H1 (cell line): ENCODE results near the gene NR1I3. TPM values are rescaled to one million over a fixed set of nuclear protein-coding genes. Genes with fewer than 3 reads are reported as not detected.

Source experiments
- CTCF ChIA-PET: fragments of 300-600 bp; sonication (Branson Sonifier 250); formaldehyde crosslinking; loops from one replicate; lab custom pipeline; 2021; ENCODE audit not compliant: partially characterized antibody; lab: Charles Lee
- POLR2A ChIA-PET: fragments of 300-600 bp; sonication (Branson Sonifier 250); formaldehyde crosslinking; loops from one replicate; lab custom pipeline; 2021; ENCODE audit warnings: inconsistent platforms; ENCODE audit not compliant: partially characterized antibody; lab: Charles Lee
- DNase-seq, 2 experiments: peaks; one replicate each; pipeline versions ENCODE4 v3.0.0 to v3.0.0-alpha.2; 2010 to 2022; ENCODE audit warnings: low spot score in 2 of 2, low read depth in 1 of 2, mixed read lengths in 1 of 2
- FAIRE-seq: peaks from 2 replicates; lab custom pipeline; 2011; peaks lifted over from hg19 to GRCh38; lab: Jason Lieb, UNC
- H2AFZ ChIP-seq: 2 replicates; pipeline ENCODE4 v1.8.1; 2012; ENCODE audit warnings: low read length, inconsistent platforms
- H2AK5ac ChIP-seq: 2 replicates; pipeline ENCODE4 v1.6.1; 2013; ENCODE audit warnings: low read depth, low read length
- H2BK120ac ChIP-seq: replicated peaks from 2 replicates; pipeline ENCODE3; 2013; ENCODE audit warnings: low read depth, low read length, inconsistent platforms
- H2BK12ac ChIP-seq: 2 replicates; pipeline ENCODE4 v1.6.1; 2013; ENCODE audit warnings: low read depth, low read length
- H2BK15ac ChIP-seq: 2 replicates; pipeline ENCODE4 v1.6.1; 2013; ENCODE audit warnings: low read length
- H2BK20ac ChIP-seq: 2 replicates; pipeline ENCODE4 v1.6.1; 2013; ENCODE audit warnings: low read length
- H2BK5ac ChIP-seq: 2 replicates; pipeline ENCODE4 v1.6.1; 2013; ENCODE audit warnings: low read depth, low read length
- H3K14ac ChIP-seq: 2 replicates; pipeline ENCODE4 v1.6.1; 2013; ENCODE audit warnings: inconsistent platforms; ENCODE audit not compliant: insufficient read length
- H3K18ac ChIP-seq: 2 replicates; pipeline ENCODE4 v1.6.1; 2013; ENCODE audit warnings: low read length; ENCODE audit errors: extremely low read depth
- H3K23ac ChIP-seq: 2 replicates; pipeline ENCODE4 v1.6.1; 2013; ENCODE audit warnings: inconsistent platforms; ENCODE audit not compliant: insufficient read length
- H3K23me2 ChIP-seq: 2 replicates; pipeline ENCODE4 v1.6.1; 2013; ENCODE audit warnings: low read depth, low read length
- H3K27ac ChIP-seq: 2 replicates; pipeline ENCODE4 v1.6.1; 2011; ENCODE audit warnings: low read depth, low read length, inconsistent platforms
- H3K27me3 ChIP-seq, 4 experiments: replicated peaks in 1 of 4; 1 replicate in 1 of 4; 2 replicates in 3 of 4; pipeline versions ENCODE4 v1.6.1 to v1.8.1; 2011 to 2013; ENCODE audit warnings: low read length in 3 of 4, mild to moderate bottlenecking in 3 of 4, inconsistent platforms in 2 of 4, mixed read lengths in 2 of 4, moderate library complexity in 1 of 4; ENCODE audit not compliant: control insufficient read depth in 3 of 4, insufficient read depth in 3 of 4; ENCODE audit errors: extremely low read depth in 1 of 4
- H3K36me3 ChIP-seq, 4 experiments: 2 replicates each; pipeline versions ENCODE4 v1.6.1 to v1.8.1; 2011 to 2013; ENCODE audit warnings: mild to moderate bottlenecking in 4 of 4, low read length in 3 of 4, moderate library complexity in 2 of 4, control low read depth in 1 of 4, inconsistent platforms in 1 of 4; ENCODE audit not compliant: insufficient read depth in 4 of 4, control insufficient read depth in 2 of 4
- H3K4ac ChIP-seq: replicated peaks from 2 replicates; pipeline ENCODE3; 2013; ENCODE audit warnings: low read length, low read depth, mixed read lengths, inconsistent platforms; ENCODE audit not compliant: insufficient read length
- H3K4me1 ChIP-seq, 4 experiments: replicated peaks in 1 of 4; 1 replicate in 1 of 4; 2 replicates in 3 of 4; pipeline versions ENCODE4 v1.6.1 to v1.8.1; 2011 to 2013; ENCODE audit warnings: low read length in 3 of 4, inconsistent platforms in 2 of 4, mixed read lengths in 1 of 4; ENCODE audit not compliant: insufficient read depth in 4 of 4, control insufficient read depth in 3 of 4
- H3K4me2 ChIP-seq, 2 experiments: 2 replicates each; pipeline versions ENCODE4 v1.6.1 to v1.8.1; 2011 to 2013; ENCODE audit warnings: low read depth in 2 of 2, low read length in 2 of 2, control low read depth in 1 of 2, inconsistent platforms in 1 of 2, mild to moderate bottlenecking in 1 of 2; ENCODE audit not compliant: insufficient read depth in 1 of 2
- H3K4me3 ChIP-seq, 4 experiments: fragments of 200-600, 300-600 bp in 1 of 4; sonication (generic), shearing (Covaris generic), sonication (Bioruptor Twin) in 1 of 4; 2 replicates each; pipeline versions ENCODE4 v1.5.1 to v1.8.1; 2011 to 2016; ENCODE audit warnings: low read length in 4 of 4, low read depth in 3 of 4, control low read depth in 2 of 4, inconsistent platforms in 2 of 4, mild to moderate bottlenecking in 2 of 4, mixed read lengths in 1 of 4, moderate library complexity in 1 of 4; ENCODE audit not compliant: insufficient read depth in 2 of 4; ENCODE audit errors: extremely low read depth in 1 of 4
- H3K56ac ChIP-seq: replicated peaks from 2 replicates; pipeline ENCODE3; 2013; ENCODE audit warnings: low read depth, mild to moderate bottlenecking, mixed read lengths, low read length, inconsistent platforms; ENCODE audit not compliant: insufficient read length
- H3K79me1 ChIP-seq: 2 replicates; pipeline ENCODE4 v1.6.1; 2013; ENCODE audit warnings: low read depth, low read length, control low read depth
- H3K79me2 ChIP-seq, 2 experiments: 2 replicates each; pipeline versions ENCODE4 v1.6.1 to v1.8.1; 2012 to 2013; ENCODE audit warnings: low read length in 2 of 2, mild to moderate bottlenecking in 2 of 2, inconsistent platforms in 1 of 2; ENCODE audit not compliant: insufficient read depth in 2 of 2, control insufficient read depth in 1 of 2
- H3K9ac ChIP-seq, 4 experiments: replicated peaks in 1 of 4; 1 replicate in 1 of 4; 2 replicates in 3 of 4; pipeline versions ENCODE4 v1.6.1 to v1.8.1; 2011 to 2013; ENCODE audit warnings: low read depth in 3 of 4, low read length in 3 of 4, control low read depth in 2 of 4, mild to moderate bottlenecking in 2 of 4, moderate library complexity in 2 of 4, inconsistent platforms in 1 of 4; ENCODE audit errors: extremely low read depth in 1 of 4
- H3K9me3 ChIP-seq, 2 experiments: 2 replicates each; pipeline versions ENCODE4 v1.6.1 to v1.8.1; 2012 to 2013; ENCODE audit warnings: mild to moderate bottlenecking in 2 of 2, moderate library complexity in 2 of 2, control low read depth in 1 of 2, inconsistent platforms in 1 of 2, low read depth in 1 of 2, low read length in 1 of 2, mixed read lengths in 1 of 2; ENCODE audit not compliant: insufficient read depth in 2 of 2
- H4K20me1 ChIP-seq, 2 experiments: replicated peaks in 1 of 2; 2 replicates each; pipeline versions ENCODE3 to v1.8.1; 2011 to 2013; ENCODE audit warnings: inconsistent platforms in 2 of 2, low read length in 2 of 2, mild to moderate bottlenecking in 1 of 2; ENCODE audit not compliant: insufficient read depth in 2 of 2, control insufficient read depth in 1 of 2
- H4K5ac ChIP-seq: 2 replicates; pipeline ENCODE4 v1.6.1; 2013; ENCODE audit warnings: low read length, low read depth, mixed read lengths, inconsistent platforms; ENCODE audit not compliant: insufficient read length
- H4K8ac ChIP-seq: 2 replicates; pipeline ENCODE4 v1.8.0; 2013; ENCODE audit warnings: mild to moderate bottlenecking, moderate library complexity, low read length, inconsistent platforms; ENCODE audit not compliant: insufficient read depth; ENCODE audit errors: extremely low read depth
- H4K91ac ChIP-seq: replicated peaks from 2 replicates; pipeline ENCODE3; 2013; ENCODE audit warnings: low read length, mixed read lengths, inconsistent platforms; ENCODE audit not compliant: insufficient read length
- POLR2A ChIP-seq, 2 experiments: IDR thresholded peaks; 1 replicate in 1 of 2; 2 replicates in 1 of 2; pipeline ENCODE4 v1.6.1; 2011; ENCODE audit warnings: low read depth in 2 of 2, low read length in 2 of 2, mild to moderate bottlenecking in 2 of 2; ENCODE audit errors: control extremely low read depth in 1 of 2
- TEAD4 ChIP-seq: IDR thresholded peaks from 2 replicates; pipeline ENCODE4 v1.6.1; 2012; ENCODE audit warnings: low read depth, low read length, inconsistent platforms, mixed read lengths
- WGBS, 2 experiments: shearing (Covaris generic) in 1 of 2; methylation state at CpG; one replicate each; pipeline versions ENCODE4 v1.1.6 to v1.1.7; 2013 to 2015; ENCODE audit warnings: low lambda C conversion rate in 2 of 2, mixed read lengths in 2 of 2, inconsistent platforms in 1 of 2, low coverage in 1 of 2, missing lambda C conversion rate in 1 of 2; ENCODE audit not compliant: insufficient replicate concordance in 2 of 2, insufficient coverage in 1 of 2, insufficient read length in 1 of 2; ENCODE audit errors: extremely low coverage in 1 of 2, missing lambda C conversion rate in 1 of 2; 5-methylcytosine and 5-hydroxymethylcytosine counted together
- polyA plus RNA-seq, 7 experiments: library from polyadenylated mRNA; depleted of rRNA in 3 of 7; stranded (reverse) in 5 of 7; unstranded in 2 of 7; fragments of >200 nt in 5 of 7; fragments of 200-250 nt in 2 of 7; gene quantifications; 1 replicate in 5 of 7; 2 replicates in 1 of 7; 4 replicates in 1 of 7; pipeline versions ENCODE4 v1.2.1 to v1.2.3, GENCODE V29; 2011 to 2013; ENCODE audit warnings: missing spikeins in 2 of 7, mixed read lengths in 2 of 7
- total RNA-seq: library from RNA; stranded (reverse); fragmentation: NEBNext Ultra II Directional; extraction: Animal tissue kit (Norgen Biotek cat#: 25700); gene quantifications from 2 replicates; pipeline ENCODE4 v1.2.1, GENCODE V29; 2021

NR1I3 gene
- total and polyA plus RNA-seq, 2 of the 8 experiments (the other 6 are each of a cell fraction or from before 2014, with no cell fraction given): not detected

DNA sequence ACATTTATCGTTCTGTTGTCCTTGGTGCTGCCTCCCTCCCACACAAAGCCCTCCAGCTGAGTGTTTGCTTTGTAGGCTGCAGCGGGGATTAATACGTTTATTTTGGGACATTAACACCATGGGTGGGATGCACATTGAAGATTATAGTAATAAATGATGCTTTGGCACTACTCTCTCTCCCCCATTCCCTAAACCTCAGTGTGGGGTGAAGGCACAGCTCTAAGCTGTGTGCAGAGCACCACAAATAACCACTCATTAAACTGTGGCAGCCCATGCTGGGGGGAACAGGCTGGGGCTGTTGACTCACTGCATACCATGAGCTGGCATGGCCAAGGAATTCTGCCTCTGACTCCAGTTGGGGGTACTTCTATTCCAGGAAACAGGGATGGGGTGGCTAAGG, 28.2 kb upstream of the NR1I3 start:
- no peak overlapping the region for H2BK20ac ChIP-seq
- no peaks in the 10 kb centered on the region for H4K20me1 ChIP-seq
- H4K8ac ChIP-seq: no peak overlapping the region
- no peaks in the 10 kb centered on the region for H3K79me1 ChIP-seq
- H2BK5ac ChIP-seq: no peak overlapping the region
- H3K9ac ChIP-seq: no peak overlapping the region
- H2BK120ac ChIP-seq: no peak overlapping the region
- H3K4me1 ChIP-seq: peaks cover under 1 to 11% (median 2%) of the 10 kb centered on the region in 4 experiments; a peak in 4 of 7 replicates
- no peak overlapping the region for H3K23ac ChIP-seq
- H3K18ac ChIP-seq: no peak overlapping the region
- no peaks in the 10 kb centered on the region for H3K23me2 ChIP-seq
- FAIRE-seq (no peak), DNase-seq (no peak)
- H2AFZ ChIP-seq: no peak overlapping the region
- CTCF ChIA-PET: interaction anchor here (0.8 to 3.2 kb wide), 14 partner anchors 9 to 116 kb away, joined by 3 to 18 read pairs (median 4); partner anchors contain the start of gene ADAMTS4
- H3K9me3 ChIP-seq: no peaks in the 10 kb centered on the region
- no peak overlapping the region for H2BK12ac ChIP-seq
- POLR2A ChIA-PET: interaction anchor here (0.9 to 1.8 kb wide), 4 partner anchors 8 to 64 kb away, joined by 3 to 8 read pairs (median 4); partner anchors contain the start of genes NDUFS2 and PCP4L1
- WGBS, 2 experiments: 70% methylated on average over 3 of the region's 3 CpGs; no CpG with 5 or more reads in 1 of the 2 experiments
- no peak overlapping the region for H3K4me3 ChIP-seq
- H3K4me2 ChIP-seq: no peak overlapping the region
- H3K27me3 ChIP-seq: no peaks in the 10 kb centered on the region; a peak in 2 of 7 replicates
- no peaks in the 10 kb centered on the region for H3K79me2 ChIP-seq
- H3K14ac ChIP-seq: no peak overlapping the region
- no peak overlapping the region for H3K27ac ChIP-seq
- H3K36me3 ChIP-seq: no peaks in the 10 kb centered on the region
- H4K91ac ChIP-seq: no peak overlapping the region
- TF ChIP-seq POLR2A (IDR thresholded peaks at IDR 0.05; ENCODE audit: control extremely low read depth in 1 of 2, low read depth in 2 of 2, low read length in 2 of 2): no peak
- peak; percentile 48; the same call in 1 of the 2 replicates for TF ChIP-seq TEAD4
- peak overlapping the region; percentile 76 for H3K4ac ChIP-seq
- no peak overlapping the region for H2BK15ac ChIP-seq
- no peak overlapping the region for H3K56ac ChIP-seq
- no peak overlapping the region for H4K5ac ChIP-seq
- H2AK5ac ChIP-seq: no peak overlapping the region
